WTC11 (cell line): ENCODE data around the gene CEP78. TPM values are rescaled to one million over a fixed set of nuclear protein-coding genes. Genes with fewer than 3 reads are reported as not detected.

Source experiments
- ATAC-seq: fragments of 200-7000 bp; cut with Tn5 transposase; 2 replicates; pipeline ENCODE4 v1.10.0; 2021; ENCODE audit warnings: mild to moderate bottlenecking, moderate library complexity
- CTCF ChIA-PET: fragments of 300-600 bp; sonication (Branson Sonifier 250); formaldehyde crosslinking; loops from one replicate; lab custom pipeline; 2021; ENCODE audit warnings: antibody characterized with exemption; lab: Charles Lee
- POLR2A ChIA-PET: fragments of 350-600 bp; sonication (Branson Sonifier 250); formaldehyde crosslinking; loops from one replicate; lab custom pipeline; 2021; ENCODE audit warnings: antibody characterized with exemption; lab: Charles Lee
- DNase-seq: peaks from one replicate; pipeline ENCODE4 v3.0.0; 2021; ENCODE audit warnings: low spot score
- H3K27ac Mint-ChIP-seq: 2 replicates; pipeline ENCODE4 v1.8.0; 2021; ENCODE audit warnings: mixed read lengths
- H3K27me3 Mint-ChIP-seq: 2 replicates; pipeline ENCODE4 v1.8.0; 2021; ENCODE audit warnings: low read depth, mild to moderate bottlenecking, moderate library complexity, mixed read lengths
- H3K36me3 Mint-ChIP-seq: 2 replicates; pipeline ENCODE4 v1.8.0; 2021; ENCODE audit warnings: mixed read lengths
- H3K4me1 Mint-ChIP-seq: 2 replicates; pipeline ENCODE4 v1.8.0; 2022; ENCODE audit warnings: mixed read lengths
- H3K4me3 Mint-ChIP-seq: 2 replicates; pipeline ENCODE4 v1.8.0; 2021; ENCODE audit warnings: mild to moderate bottlenecking, moderate library complexity, mixed read lengths
- H3K9me3 Mint-ChIP-seq: 2 replicates; pipeline ENCODE4 v1.8.0; 2021; ENCODE audit warnings: mixed read lengths
- AR ChIP-seq: fragments of 250-450 bp; sonication (Bioruptor Pico); IDR thresholded peaks from 2 replicates; pipeline ENCODE4 v1.9.0; 2021; ENCODE audit warnings: mild to moderate bottlenecking
- ARID4B ChIP-seq: sonication (generic); formaldehyde crosslinking; IDR thresholded peaks from 2 replicates; pipeline ENCODE4 v1.8.0; 2023; ENCODE audit warnings: missing genetic modification reagents, mild to moderate bottlenecking, borderline replicate concordance
- CBFB ChIP-seq: sonication (generic); formaldehyde crosslinking; IDR thresholded peaks from 2 replicates; pipeline ENCODE4 v1.8.1; 2022; ENCODE audit warnings: mild to moderate bottlenecking, low read depth, missing genetic modification reagents
- EMX1 ChIP-seq: fragments of 250-450 bp; sonication (Bioruptor Pico); IDR thresholded peaks from 2 replicates; pipeline ENCODE4 v1.8.0; 2021; ENCODE audit warnings: mild to moderate bottlenecking
- ETV6 ChIP-seq: sonication (generic); formaldehyde crosslinking; IDR thresholded peaks from 2 replicates; pipeline ENCODE4 v1.8.1; 2022; ENCODE audit warnings: mild to moderate bottlenecking, missing genetic modification reagents
- FOXK1 ChIP-seq: sonication (generic); formaldehyde crosslinking; IDR thresholded peaks from 2 replicates; pipeline ENCODE4 v1.8.0; 2022; ENCODE audit warnings: mild to moderate bottlenecking, moderate library complexity, missing genetic modification reagents
- HMGA2 ChIP-seq: fragments of 250-450 bp; sonication (Bioruptor Pico); IDR thresholded peaks from 2 replicates; pipeline ENCODE4 v1.4.0; 2021; ENCODE audit warnings: mild to moderate bottlenecking, moderate library complexity
- MAX ChIP-seq: sonication (generic); formaldehyde crosslinking; IDR thresholded peaks from 2 replicates; pipeline ENCODE4 v1.8.0; 2022; ENCODE audit warnings: mild to moderate bottlenecking, missing genetic modification reagents
- NFYB ChIP-seq: sonication (generic); formaldehyde crosslinking; conservative IDR thresholded peaks from 2 replicates; pipeline ENCODE4 v1.8.0; 2022; ENCODE audit warnings: low read depth, missing genetic modification reagents
- OVOL2 ChIP-seq: fragments of 250-450 bp; sonication (Bioruptor Pico); IDR thresholded peaks from 2 replicates; pipeline ENCODE4 v1.9.0; 2021; ENCODE audit warnings: mild to moderate bottlenecking, borderline replicate concordance
- PRDM15 ChIP-seq: sonication (generic); formaldehyde crosslinking; IDR thresholded peaks from 2 replicates; pipeline ENCODE4 v1.8.0; 2022; ENCODE audit warnings: missing genetic modification reagents
- STAT6 ChIP-seq: sonication (generic); formaldehyde crosslinking; conservative IDR thresholded peaks from 2 replicates; pipeline ENCODE4 v1.8.1; 2023; ENCODE audit warnings: mild to moderate bottlenecking, low read depth, missing genetic modification reagents, moderate library complexity
- ZNF138 ChIP-seq: sonication (generic); formaldehyde crosslinking; conservative IDR thresholded peaks from 2 replicates; pipeline ENCODE4 v1.8.1; 2022; ENCODE audit warnings: mild to moderate bottlenecking, moderate library complexity, missing genetic modification reagents
- ZNF232 ChIP-seq: sonication (generic); formaldehyde crosslinking; IDR thresholded peaks from 2 replicates; pipeline ENCODE4 v1.8.0; 2022; ENCODE audit warnings: mild to moderate bottlenecking, missing genetic modification reagents
- ZNF512 ChIP-seq: sonication (generic); formaldehyde crosslinking; IDR thresholded peaks from 2 replicates; pipeline ENCODE4 v1.8.1; 2022; ENCODE audit warnings: missing genetic modification reagents, borderline replicate concordance
- total RNA-seq: library from RNA; stranded (reverse); gene quantifications from 3 replicates; pipeline ENCODE4 v1.2.3, GENCODE V29; 2021

CEP78 gene
- total RNA-seq, 1 experiment from 2014 or later = 42.0 TPM

GRCh38 chr9:78235762-78236550 is at the start of gene CEP78 (continued):
- no peak for TF ChIP-seq ZNF512 (CRISPR knock-in tag)

GRCh38 chr9:78187763-78188484 is 48.0 kb upstream of the CEP78 start:
- TF ChIP-seq MAX (CRISPR knock-in tag) (no peak), FOXK1 (CRISPR knock-in tag) (no peak), PRDM15 (CRISPR knock-in tag) (no peak), OVOL2 (CRISPR knock-in tag) (no peak), ZNF232 (CRISPR knock-in tag) (no peak), NFYB (CRISPR knock-in tag) (no peak), HMGA2 (CRISPR knock-in tag) (no peak)
- TF ChIP-seq, all 79 proteins: peak for 0
- H3K4me1 Mint-ChIP-seq = peaks cover 13% of the 10 kb centered on the region
- H3K27me3 Mint-ChIP-seq = no peaks in the 10 kb centered on the region; the same call in 1 of the 2 replicates
- no peak overlapping the region for H3K4me3 Mint-ChIP-seq
- H3K27ac Mint-ChIP-seq = no peak overlapping the region
- CTCF ChIA-PET = no interaction called here
- DNase-seq (no peak), ATAC-seq (no peak)
- H3K9me3 Mint-ChIP-seq = peaks cover 2% of the 10 kb centered on the region
- POLR2A ChIA-PET = no interaction called here
- H3K36me3 Mint-ChIP-seq = no peaks in the 10 kb centered on the region

GRCh38 chr9:78188594-78188993 is 47.3 kb upstream of the CEP78 start:
- Mint-ChIP-seq H3K9me3 (no peaks in the 10 kb centered on the region), H3K4me3 (no peak overlapping the region), H3K36me3 (no peaks in the 10 kb centered on the region), H3K27me3 (no peaks in the 10 kb centered on the region), H3K4me1 (peaks cover 17% of the 10 kb centered on the region), H3K27ac (no peak overlapping the region)
- ChIA-PET POLR2A (no interaction called here), CTCF (no interaction called here)
- ATAC-seq (no peak), DNase-seq (no peak)
- TF ChIP-seq ZNF138 (CRISPR knock-in tag) = no peak
- no peak for TF ChIP-seq CBFB (CRISPR knock-in tag)
- TF ChIP-seq NFYB (CRISPR knock-in tag) = no peak
- no peak for TF ChIP-seq ZNF232 (CRISPR knock-in tag)
- no peak for TF ChIP-seq ETV6 (CRISPR knock-in tag)
- TF ChIP-seq STAT6 (CRISPR knock-in tag) = no peak
- TF ChIP-seq ARID4B (CRISPR knock-in tag) = no peak
- TF ChIP-seq EMX1 (CRISPR knock-in tag) = no peak
- TF ChIP-seq AR (CRISPR knock-in tag) = no peak
